ENCODE data around the gene SERPINA10.
"Not testable (repeated sequence)": the region's sequence is repeated elsewhere in the genome, so short reads cannot be mapped to it uniquely, and the experiment has no call there.

Gene SERPINA10

GRCh38 chr14:94313991-94314655, 21.1 kb upstream of the SERPINA10 start:
- no peak for DNase-seq (ENCODE audit: low read depth)

DNA sequence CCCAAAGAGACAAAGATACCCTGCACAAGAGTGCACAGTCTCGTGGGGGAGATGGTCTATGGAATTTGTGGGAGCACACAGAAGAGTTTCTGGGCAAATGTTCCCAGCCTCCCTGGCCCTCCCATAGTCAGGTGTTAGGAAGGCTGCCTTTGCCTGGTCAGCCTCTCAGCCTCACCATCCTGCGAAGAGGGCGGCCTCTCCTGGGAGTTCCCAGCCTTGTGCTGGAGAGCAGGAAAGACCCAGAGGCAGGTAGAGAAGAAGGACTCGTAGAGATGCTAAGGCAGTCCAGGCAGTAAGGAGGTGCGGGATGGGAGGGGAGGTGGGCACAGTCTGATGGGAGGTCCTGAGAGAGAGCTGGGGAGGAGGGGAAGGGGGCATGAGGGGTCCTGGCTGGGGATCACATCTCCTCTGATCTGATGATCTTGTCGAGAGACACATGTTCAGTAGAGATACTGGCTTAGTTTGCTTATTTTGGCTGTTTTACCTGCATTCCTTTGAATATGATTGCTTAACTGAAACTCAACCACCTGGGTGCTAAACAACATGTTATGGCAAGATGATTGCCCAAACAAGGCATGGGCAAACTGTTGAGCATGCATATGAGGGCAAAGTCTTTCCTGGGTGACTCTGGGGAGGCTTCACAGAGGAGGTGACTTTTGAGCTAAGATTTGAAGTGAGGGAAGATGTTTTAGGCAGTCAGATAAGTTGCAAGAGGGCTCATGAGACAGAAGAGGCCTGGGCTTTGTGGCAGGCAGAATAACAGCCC, 19.6 kb upstream of the SERPINA10 start:
- no peak for DNase-seq (ENCODE audit: low read depth)

DNA sequence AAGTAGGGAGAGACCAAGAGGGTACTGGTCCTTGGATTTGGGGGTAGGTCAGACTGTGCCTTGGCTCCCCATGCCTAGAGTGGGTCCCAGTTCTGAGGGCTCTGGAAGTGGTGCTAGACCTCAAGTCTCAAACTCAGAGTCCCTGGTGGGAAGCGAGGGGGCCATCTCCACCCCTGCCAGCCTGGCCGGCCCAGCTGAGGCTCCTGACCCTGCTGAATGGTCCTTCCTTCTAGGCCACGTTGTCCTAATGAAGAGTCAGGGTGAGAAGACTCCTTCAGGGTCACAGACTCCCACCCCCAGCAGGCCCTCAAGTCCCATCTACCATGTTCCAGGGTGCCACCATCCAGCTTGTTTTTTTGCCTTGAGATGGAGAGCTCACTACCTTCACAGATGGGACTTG, 17.2 kb upstream of the SERPINA10 start:
- no peak for DNase-seq (ENCODE audit: low read depth)

GRCh38 chr14:94309721-94310120, 16.7 kb upstream of the SERPINA10 start:
- DNase-seq (ENCODE audit: low read depth): no peak

DNA sequence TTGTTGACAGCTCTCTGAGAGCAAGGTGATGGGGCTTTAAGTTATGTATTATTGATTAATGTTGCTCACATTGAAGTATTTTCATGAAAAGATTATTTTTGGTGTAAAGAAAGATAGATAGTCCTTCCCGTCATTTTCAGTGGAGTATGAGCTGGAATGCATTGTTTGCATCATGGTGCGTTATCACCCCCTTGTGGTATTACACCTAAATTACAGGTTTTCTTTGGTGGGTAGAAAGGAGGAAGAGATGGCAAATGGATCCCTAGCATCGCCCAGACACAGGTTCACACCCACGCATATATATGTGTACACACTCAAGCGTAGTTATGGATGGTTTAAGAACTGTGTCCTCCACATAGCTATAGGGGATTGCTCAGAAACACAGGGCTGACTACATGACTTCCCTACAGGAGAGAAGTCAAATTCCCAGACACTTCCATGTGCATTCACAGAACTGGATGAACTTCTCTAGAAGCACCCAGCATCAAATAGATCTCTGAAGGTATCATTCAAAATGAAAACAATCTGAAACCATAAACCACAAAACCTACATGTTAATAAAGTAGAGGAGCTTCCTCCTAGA, 14.4 kb upstream of the SERPINA10 start:
- DNase-seq (ENCODE audit: low read depth): no peak

- DNase-seq (ENCODE audit: low read depth): no peak
Measured at GRCh38 chr14:94306047-94306978, 13.2 kb upstream of the SERPINA10 start.

DNA sequence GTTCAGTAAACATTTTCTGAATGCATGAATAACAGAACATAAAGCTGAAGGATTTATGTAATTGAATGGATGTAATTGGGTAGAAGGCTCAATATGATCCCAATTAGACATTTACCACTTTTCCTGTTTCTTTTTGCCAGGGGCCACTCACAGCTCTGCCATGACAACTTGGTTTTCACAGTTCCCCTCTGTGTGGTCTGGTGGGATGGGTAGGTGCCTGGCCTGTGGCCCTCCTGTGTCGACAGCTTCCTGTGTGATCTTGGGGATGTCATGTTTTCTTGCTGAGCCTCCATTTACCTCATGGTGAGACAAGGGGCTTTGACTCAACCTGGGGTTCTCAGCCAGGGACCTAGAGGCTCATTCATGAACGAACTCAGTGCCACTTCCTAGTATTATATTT, 12.6 kb upstream of the SERPINA10 start:
- no peak for DNase-seq (ENCODE audit: low read depth)

- DNase-seq (ENCODE audit: low read depth): no peak
Measured at GRCh38 chr14:94304243-94304642, 11.2 kb upstream of the SERPINA10 start.

- DNase-seq (ENCODE audit: low read depth): no peak
Measured at GRCh38 chr14:94303111-94303510, 10.0 kb upstream of the SERPINA10 start.

GRCh38 chr14:94298130-94298529, 5.1 kb upstream of the SERPINA10 start:
- no peak for DNase-seq (ENCODE audit: low read depth)

- DNase-seq (ENCODE audit: low read depth): not testable (repeated sequence)
Measured at GRCh38 chr14:94296181-94296545, 3.1 kb upstream of the SERPINA10 start.

GRCh38 chr14:94295360-94296180, 2.5 kb upstream of the SERPINA10 start:
- no peak for DNase-seq (ENCODE audit: low read depth)

GRCh38 chr14:94293578-94293924, 483 bp upstream of the SERPINA10 start:
- no peak for DNase-seq (ENCODE audit: low read depth)

- DNase-seq (ENCODE audit: low read depth): no peak
Measured at GRCh38 chr14:94292526-94292871, 569 bp downstream of the SERPINA10 start.

GRCh38 chr14:94291906-94292525, 1.1 kb downstream of the SERPINA10 start:
- no peak for DNase-seq (ENCODE audit: low read depth)

DNA sequence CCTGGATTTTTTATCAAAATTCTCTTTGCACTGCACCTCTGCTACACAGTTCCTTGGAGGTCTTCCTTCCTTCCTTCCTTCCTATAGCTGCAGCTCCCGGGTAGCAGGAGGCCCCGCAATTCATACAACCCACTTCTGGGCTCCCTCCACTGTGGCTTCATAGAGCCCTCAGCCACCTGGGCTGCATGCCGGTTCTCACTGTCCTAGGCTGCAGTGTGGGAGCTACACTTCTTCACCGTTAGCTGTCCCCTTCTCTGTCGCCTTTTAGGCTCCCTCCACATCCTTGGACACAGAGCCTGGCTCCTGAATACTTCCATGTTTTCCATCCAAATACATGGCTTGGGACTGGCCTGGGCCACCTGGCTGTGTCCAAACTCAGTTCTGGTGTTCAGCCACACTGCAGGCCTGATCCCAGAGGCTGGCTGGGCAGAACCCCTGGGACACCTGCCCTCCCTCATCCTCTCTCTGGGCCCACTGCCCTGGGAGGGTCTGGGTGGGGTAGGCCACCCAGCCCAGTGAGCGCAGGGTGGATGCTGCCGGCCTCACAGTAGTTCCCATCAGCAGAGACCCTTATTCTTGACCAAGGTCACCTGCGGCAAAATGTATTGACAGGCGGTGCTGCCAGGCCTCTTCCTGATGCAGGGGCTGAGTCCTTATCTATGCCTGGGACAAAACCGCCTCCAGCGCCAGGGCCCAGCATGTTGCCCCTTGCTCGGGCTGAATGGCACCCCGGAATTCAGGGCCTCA, 1.7 kb downstream of the SERPINA10 start:
- DNase-seq (ENCODE audit: low read depth): no peak

DNA sequence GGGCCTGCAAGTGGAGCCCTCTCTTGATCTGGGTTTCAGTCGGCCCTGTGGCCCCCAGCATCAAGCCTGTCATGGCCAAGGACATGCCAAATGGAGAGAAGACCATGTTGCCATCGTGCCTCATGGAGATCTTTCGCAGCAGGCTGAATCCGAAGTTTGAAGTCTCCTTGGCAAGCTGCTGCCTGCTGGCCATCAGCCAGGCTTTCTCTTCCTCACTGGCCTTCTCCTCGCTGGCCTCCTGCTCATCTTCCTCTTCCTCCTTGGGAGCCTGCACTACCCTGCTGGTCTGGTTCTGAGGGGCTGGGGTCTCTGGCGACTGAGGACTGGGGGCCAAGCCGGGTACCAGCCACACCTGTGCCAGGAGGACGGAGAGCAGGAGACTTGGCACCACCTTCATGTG, 2.9 kb downstream of the SERPINA10 start:
- DNase-seq (ENCODE audit: low read depth): no peak

DNA sequence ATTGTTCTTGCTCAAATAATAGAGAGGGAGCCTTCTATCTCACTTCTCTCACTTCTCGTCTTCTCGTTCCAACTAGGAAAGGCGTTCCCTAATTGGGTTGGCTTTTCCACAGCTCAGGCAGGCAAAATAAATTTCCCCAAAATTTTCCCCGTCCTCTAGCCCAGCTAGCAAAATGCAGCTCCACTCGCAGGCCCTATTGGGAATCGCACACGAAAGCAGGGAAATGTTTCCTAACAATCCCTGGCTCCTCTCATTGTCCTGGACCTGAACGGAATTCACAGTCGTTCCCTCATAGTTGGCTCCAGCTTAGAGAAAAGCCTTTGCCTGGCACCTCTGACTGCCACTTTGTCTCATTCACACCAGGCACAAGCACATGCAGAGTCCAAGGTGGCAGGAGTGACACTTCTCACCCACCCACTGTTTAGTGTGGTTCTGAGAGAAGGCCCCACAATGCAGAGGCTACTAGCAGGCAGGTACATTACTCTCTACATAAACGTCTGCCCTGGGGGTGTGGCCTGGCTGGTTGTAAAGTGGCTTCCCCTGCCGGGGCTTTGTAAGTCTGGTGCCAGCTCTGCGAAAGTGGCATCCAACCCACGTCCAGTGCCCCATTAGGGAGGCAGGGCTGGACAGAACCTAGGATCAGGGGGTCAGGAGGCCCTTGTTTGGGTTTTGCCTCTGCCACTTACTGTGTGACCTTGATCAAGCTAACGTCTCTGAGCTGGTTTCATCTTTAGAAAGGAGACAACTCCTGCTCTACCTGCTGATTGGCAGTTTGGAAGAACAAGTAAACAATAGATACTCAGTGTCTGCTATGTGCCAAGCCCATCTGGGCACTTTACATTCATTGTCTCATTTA, 4.2 kb downstream of the SERPINA10 start:
- no peak for DNase-seq (ENCODE audit: low read depth)

DNA sequence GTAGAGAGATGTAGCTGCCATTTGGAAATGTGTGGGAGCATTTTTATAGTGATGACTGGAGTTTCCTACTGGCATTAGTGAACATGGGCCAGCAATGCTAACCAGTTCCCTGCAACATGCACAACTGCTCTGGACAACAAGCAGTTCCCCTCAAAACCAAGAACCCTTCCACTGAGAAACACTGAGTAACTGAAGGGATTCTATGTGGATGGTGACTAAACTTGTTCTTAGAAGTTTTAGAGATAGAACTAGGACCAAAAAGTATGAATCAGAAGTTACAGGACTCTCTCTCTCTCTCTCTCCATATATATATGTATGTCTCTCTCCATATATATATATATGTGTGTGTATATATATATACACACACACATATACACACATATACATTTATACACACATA, 7.9 kb downstream of the SERPINA10 start:
- no peak for DNase-seq (ENCODE audit: low read depth)

DNA sequence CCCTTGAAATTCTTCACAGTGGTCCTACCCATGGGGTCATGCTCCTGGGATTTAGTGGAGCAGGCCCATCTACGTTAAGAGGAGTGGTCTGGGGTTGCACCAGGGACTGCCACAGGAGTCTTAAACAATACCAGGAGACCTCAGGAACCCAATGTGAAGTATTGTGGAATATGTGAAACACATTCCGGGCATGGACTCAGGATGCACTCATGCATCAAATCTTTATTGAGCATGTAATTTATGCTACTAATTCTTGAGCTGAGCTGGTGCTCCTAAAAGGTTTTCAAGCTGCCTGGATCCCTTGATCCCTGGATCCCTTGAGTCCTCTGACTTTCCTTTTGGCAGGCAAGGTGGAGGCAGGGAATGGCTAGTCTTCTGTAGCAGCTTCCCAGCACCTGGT, 8.8 kb downstream of the SERPINA10 start:
- no peak for DNase-seq (ENCODE audit: low read depth)

Data from activated T-helper 9 cell treated with anti-CD3 and anti-CD28 coated beads, Interleukin-2, amount 50 U/mL, for 16 hours (primary cell).